Stimulated activated CD8-positive, alpha-beta memory T cell treated with anti-CD3 and anti-CD28 coated beads, Interleukin-4, amount 100 ng/mL, for 1 hour (primary cell): Measurements from ENCODE around the gene COMMD9.
"Not testable (repeated sequence)": the region's sequence is repeated elsewhere in the genome, so short reads cannot be mapped to it uniquely, and the experiment has no call there.

Experiments
- DNase-seq, 2 donors: peaks; one replicate each; pipeline ENCODE4 v3.0.0-alpha.2; 2020; ENCODE audit warnings: low read depth in 2 of 2, low spot score in 1 of 2

COMMD9 gene

GRCh38 chr11:36289226-36289852 is at the start of gene COMMD9:
Gene COMMD9, minus strand, starts transcription at chr11:36289424. Its CDS starts 12 bp downstream, at chr11:36289412.
- peak; percentile 77 to 91 for DNase-seq

- no peak for DNase-seq
Measured at GRCh38 chr11:36333897-36334296, 44.7 kb upstream of the COMMD9 start.

GRCh38 chr11:36333468-36333867 is 44.2 kb upstream of the COMMD9 start:
- DNase-seq = no peak

- no peak for DNase-seq
Measured at GRCh38 chr11:36330411-36330810, 41.2 kb upstream of the COMMD9 start.

GRCh38 chr11:36328966-36329673 is 39.9 kb upstream of the COMMD9 start:
- DNase-seq = no peak

GRCh38 chr11:36326524-36327419 is 37.5 kb upstream of the COMMD9 start:
- DNase-seq = no peak

GRCh38 chr11:36325403-36325802 is 36.2 kb upstream of the COMMD9 start:
- not testable (repeated sequence) for DNase-seq

- not testable (repeated sequence) for DNase-seq
Measured at GRCh38 chr11:36324956-36325355, 35.7 kb upstream of the COMMD9 start.

GRCh38 chr11:36317992-36318391 is 28.8 kb upstream of the COMMD9 start:
- DNase-seq = no peak

GRCh38 chr11:36316049-36316448 is 26.8 kb upstream of the COMMD9 start:
- DNase-seq = no peak

- no peak for DNase-seq
Measured at GRCh38 chr11:36314434-36314767, 25.2 kb upstream of the COMMD9 start.

- no peak for DNase-seq
Measured at GRCh38 chr11:36313750-36314433, 24.7 kb upstream of the COMMD9 start.

GRCh38 chr11:36312611-36313472 is 23.6 kb upstream of the COMMD9 start:
- no peak for DNase-seq

- DNase-seq = no peak
Measured at GRCh38 chr11:36311926-36312595, 22.8 kb upstream of the COMMD9 start.

- DNase-seq = no peak
Measured at GRCh38 chr11:36309779-36310178, 20.6 kb upstream of the COMMD9 start.

- no peak for DNase-seq
Measured at GRCh38 chr11:36308577-36308976, 19.4 kb upstream of the COMMD9 start.

- DNase-seq = no peak
Measured at GRCh38 chr11:36306888-36307287, 17.7 kb upstream of the COMMD9 start.

- DNase-seq = no peak
Measured at GRCh38 chr11:36305047-36305446, 15.8 kb upstream of the COMMD9 start.

- no peak for DNase-seq
Measured at GRCh38 chr11:36304351-36304750, 15.1 kb upstream of the COMMD9 start.

- no peak for DNase-seq
Measured at GRCh38 chr11:36300650-36301049, 11.4 kb upstream of the COMMD9 start.
